NCI-H1417 treated with DMSO at 0.1 percent for 48 hours (cell line): ENCODE measurements around the gene ARFGEF3.
"Not testable (repeated sequence)": the region's sequence is repeated elsewhere in the genome, so short reads cannot be mapped to it uniquely, and the experiment has no call there.

Experiments
- DNase-seq: peaks from one replicate; lab custom pipeline; 2025; lab: John Stamatoyannopoulos, UW

The ARFGEF3 gene

GRCh38 chr6:138368684-138369083, 206.9 kb downstream of the ARFGEF3 start:
- DNase-seq = not testable (repeated sequence)

GRCh38 chr6:138370631-138371451, 209.1 kb downstream of the ARFGEF3 start:
- DNase-seq = no peak

GRCh38 chr6:138371452-138371711, 209.6 kb downstream of the ARFGEF3 start:
- no peak for DNase-seq

GRCh38 chr6:138371720-138372119, 210.0 kb downstream of the ARFGEF3 start:
- no peak for DNase-seq

- no peak for DNase-seq
Measured at GRCh38 chr6:138372711-138373463, 211.1 kb downstream of the ARFGEF3 start.

GRCh38 chr6:138374230-138374629, 212.5 kb downstream of the ARFGEF3 start:
- DNase-seq = no peak

GRCh38 chr6:138374815-138375214, 213.1 kb downstream of the ARFGEF3 start:
- DNase-seq = no peak

GRCh38 chr6:138377042-138377441, 215.3 kb downstream of the ARFGEF3 start:
- DNase-seq = no peak

- DNase-seq = peak; percentile 12
Measured at GRCh38 chr6:138377844-138378243, 216.1 kb downstream of the ARFGEF3 start, which contains the start of gene SMIM28. Gene SMIM28, plus strand, starts transcription at chr6:138377905. Its CDS starts 168 bp downstream, at chr6:138378073.

- DNase-seq = no peak
Measured at GRCh38 chr6:138378463-138378862, 216.7 kb downstream of the ARFGEF3 start.

- DNase-seq = no peak
Measured at GRCh38 chr6:138382498-138383265, 220.9 kb downstream of the ARFGEF3 start.

GRCh38 chr6:138383776-138384175, 222.0 kb downstream of the ARFGEF3 start:
- DNase-seq = no peak

GRCh38 chr6:138386897-138387296, 225.2 kb downstream of the ARFGEF3 start:
- DNase-seq = no peak

- DNase-seq = peak; percentile 61
Measured at GRCh38 chr6:138387577-138388368, 226.0 kb downstream of the ARFGEF3 start.

- no peak for DNase-seq
Measured at GRCh38 chr6:138389551-138389950, 227.8 kb downstream of the ARFGEF3 start.
